Astrocyte (in vitro differentiated cells and primary cell): Measurements from ENCODE around the gene PLEKHM2. TPM values are rescaled to one million over a fixed set of nuclear protein-coding genes. Genes with fewer than 3 reads are reported as not detected.

Experiments used
- DNase-seq: peaks from one replicate; pipeline ENCODE4 v3.0.0-alpha.2; 2010; ENCODE audit warnings: low read depth
- FAIRE-seq: peaks from 2 replicates; lab custom pipeline; 2011; peaks lifted over from hg19 to GRCh38; lab: Jason Lieb, UNC
- H2AFZ ChIP-seq: 2 replicates; pipeline ENCODE4 v1.6.0; 2012; ENCODE audit warnings: low read depth, low read length, inconsistent platforms
- H3K27ac ChIP-seq: 2 replicates; pipeline ENCODE4 v1.5.1; 2011; ENCODE audit warnings: low read depth, low read length, inconsistent platforms
- H3K27me3 ChIP-seq: 2 replicates; pipeline ENCODE4 v1.6.0; 2011; ENCODE audit warnings: low read length, inconsistent platforms; ENCODE audit not compliant: insufficient read depth
- H3K36me3 ChIP-seq: 2 replicates; pipeline ENCODE4 v1.5.1; 2011; ENCODE audit warnings: low read length, inconsistent platforms; ENCODE audit not compliant: insufficient read depth
- H3K4me1 ChIP-seq: 2 replicates; pipeline ENCODE4 v1.5.1; 2011; ENCODE audit warnings: low read length, inconsistent platforms; ENCODE audit not compliant: insufficient read depth
- H3K4me2 ChIP-seq: 2 replicates; pipeline ENCODE4 v1.6.0; 2012; ENCODE audit warnings: low read length, inconsistent platforms
- H3K4me3 ChIP-seq: 2 replicates; pipeline ENCODE4 v1.5.1; 2011; ENCODE audit warnings: low read depth, mild to moderate bottlenecking, low read length, inconsistent platforms; ENCODE audit not compliant: insufficient read depth
- H3K79me2 ChIP-seq: 2 replicates; pipeline ENCODE4 v1.6.0; 2012; ENCODE audit warnings: mild to moderate bottlenecking, low read length, inconsistent platforms; ENCODE audit not compliant: insufficient read depth
- H3K9ac ChIP-seq: 2 replicates; pipeline ENCODE4 v1.6.0; 2012; ENCODE audit warnings: mild to moderate bottlenecking, low read length, inconsistent platforms
- H3K9me3 ChIP-seq: 2 replicates; pipeline ENCODE4 v1.5.1; 2012; ENCODE audit warnings: low read depth, mild to moderate bottlenecking, low read length, inconsistent platforms; ENCODE audit not compliant: insufficient read depth
- H4K20me1 ChIP-seq: 2 replicates; pipeline ENCODE4 v1.6.0; 2012; ENCODE audit warnings: low read length, inconsistent platforms; ENCODE audit not compliant: insufficient read depth
- H3K27ac Mint-ChIP-seq: one replicate; pipeline ENCODE4 v1.8.0; 2021; ENCODE audit warnings: mild to moderate bottlenecking, mixed read lengths; ENCODE audit not compliant: unreplicated experiment
- H3K27me3 Mint-ChIP-seq: one replicate; pipeline ENCODE4 v1.8.0; 2021; ENCODE audit warnings: low read depth, mixed read lengths; ENCODE audit not compliant: unreplicated experiment
- H3K36me3 Mint-ChIP-seq: one replicate; pipeline ENCODE4 v1.8.0; 2021; ENCODE audit warnings: low read depth, mixed read lengths; ENCODE audit not compliant: unreplicated experiment
- H3K4me1 Mint-ChIP-seq: one replicate; pipeline ENCODE4 v1.8.0; 2021; ENCODE audit warnings: low read depth, mixed read lengths; ENCODE audit not compliant: unreplicated experiment
- H3K4me3 Mint-ChIP-seq: one replicate; pipeline ENCODE4 v1.8.0; 2021; ENCODE audit warnings: mild to moderate bottlenecking, moderate library complexity, mixed read lengths; ENCODE audit not compliant: unreplicated experiment
- H3K9me3 Mint-ChIP-seq: one replicate; pipeline ENCODE4 v1.8.0; 2021; ENCODE audit warnings: mild to moderate bottlenecking, mixed read lengths; ENCODE audit not compliant: unreplicated experiment
- CTCF ChIP-seq: IDR thresholded peaks from 2 replicates; pipeline ENCODE4 v1.5.1; 2011; ENCODE audit warnings: low read depth, mild to moderate bottlenecking, inconsistent platforms, low read length, moderate library complexity; ENCODE audit not compliant: insufficient read depth
- EZH2 ChIP-seq: IDR thresholded peaks from 2 replicates; pipeline ENCODE4 v1.6.1; 2012; ENCODE audit warnings: mild to moderate bottlenecking, low read length, inconsistent platforms; ENCODE audit not compliant: insufficient read depth
- total RNA-seq: library from RNA; stranded (reverse); gene quantifications from 2 replicates; pipeline ENCODE4 v1.2.1, GENCODE V29; 2021

Gene PLEKHM2
- total RNA-seq, 1 donor from 2014 or later: 48.3 TPM

GRCh38 chr1:15755021-15755645 is 71.0 kb downstream of the PLEKHM2 start:
- H3K27me3 Mint-ChIP-seq: peaks cover 14% of the 10 kb centered on the region
- Histone ChIP-seq H4K20me1 (no peaks in the 10 kb centered on the region), H2AFZ (no peak overlapping the region), H3K27me3 (no peaks in the 10 kb centered on the region), H3K9ac (no peak overlapping the region), H3K36me3 (no peaks in the 10 kb centered on the region), H3K4me1 (peaks cover 12% of the 10 kb centered on the region), H3K4me3 (no peak overlapping the region), H3K4me2 (no peak overlapping the region), H3K9me3 (no peaks in the 10 kb centered on the region), H3K27ac (no peak overlapping the region), H3K79me2 (peaks cover 15% of the 10 kb centered on the region)
- peaks cover 4% of the 10 kb centered on the region for H3K9me3 Mint-ChIP-seq
- H3K36me3 Mint-ChIP-seq: no peaks in the 10 kb centered on the region
- H3K4me1 Mint-ChIP-seq: peaks cover 5% of the 10 kb centered on the region
- no peak for TF ChIP-seq EZH2
- no peak for TF ChIP-seq CTCF
- H3K27ac Mint-ChIP-seq: peak overlapping the region; percentile 47
- no peak overlapping the region for H3K4me3 Mint-ChIP-seq
- FAIRE-seq: no peak
- DNase-seq: no peak

GRCh38 chr1:15755646-15756040 is 71.5 kb downstream of the PLEKHM2 start:
- no peak overlapping the region for H2AFZ ChIP-seq
- TF ChIP-seq EZH2: no peak
- Mint-ChIP-seq H3K9me3 (peaks cover 4% of the 10 kb centered on the region), H3K27ac (no peak overlapping the region), H3K4me3 (no peak overlapping the region), H3K27me3 (peaks cover 14% of the 10 kb centered on the region), H3K36me3 (peaks cover 1% of the 10 kb centered on the region), H3K4me1 (peaks cover 5% of the 10 kb centered on the region)
- H3K36me3 ChIP-seq: no peaks in the 10 kb centered on the region
- DNase-seq: no peak
- no peak overlapping the region for H3K9ac ChIP-seq
- FAIRE-seq: no peak
- H4K20me1 ChIP-seq: peaks cover 2% of the 10 kb centered on the region
- peaks cover 14% of the 10 kb centered on the region for H3K4me1 ChIP-seq
- H3K4me3 ChIP-seq: no peak overlapping the region
- peaks cover 20% of the 10 kb centered on the region for H3K79me2 ChIP-seq
- H3K27ac ChIP-seq: no peak overlapping the region
- no peak overlapping the region for H3K4me2 ChIP-seq
- H3K9me3 ChIP-seq: no peaks in the 10 kb centered on the region
- no peaks in the 10 kb centered on the region for H3K27me3 ChIP-seq

- H3K9ac ChIP-seq: no peak overlapping the region
- FAIRE-seq (no peak), DNase-seq (no peak)
- H3K4me1 ChIP-seq: peaks cover 21% of the 10 kb centered on the region
- no peak overlapping the region for H3K27ac ChIP-seq
- no peak overlapping the region for H3K4me3 ChIP-seq
- H3K36me3 ChIP-seq: no peaks in the 10 kb centered on the region
- peaks cover 10% of the 10 kb centered on the region for H4K20me1 ChIP-seq
- H3K4me2 ChIP-seq: no peak overlapping the region
- H3K27me3 ChIP-seq: no peaks in the 10 kb centered on the region
- H2AFZ ChIP-seq: peak overlapping the region; percentile 46
- H3K27ac Mint-ChIP-seq: peak overlapping the region; percentile 47
- H3K9me3 ChIP-seq: no peaks in the 10 kb centered on the region
- TF ChIP-seq CTCF (no peak), EZH2 (no peak)
- no peak overlapping the region for H3K4me3 Mint-ChIP-seq
- peaks cover 5% of the 10 kb centered on the region for H3K4me1 Mint-ChIP-seq
- H3K36me3 Mint-ChIP-seq: peaks cover 3% of the 10 kb centered on the region
- H3K9me3 Mint-ChIP-seq: peaks cover 4% of the 10 kb centered on the region
- H3K27me3 Mint-ChIP-seq: peaks cover 12% of the 10 kb centered on the region
- peaks cover 27% of the 10 kb centered on the region for H3K79me2 ChIP-seq
Measured at GRCh38 chr1:15756143-15757015, 72.3 kb downstream of the PLEKHM2 start.
